Lung (tissue), 12 donors: ENCODE results near the gene SMARCA4. TPM values are rescaled to one million over a fixed set of nuclear protein-coding genes. Genes with fewer than 3 reads are reported as not detected.
"Not testable (repeated sequence)": the region's sequence is repeated elsewhere in the genome, so short reads cannot be mapped to it uniquely, and the experiment has no call there.

Experiments used
- ATAC-seq: fragments of 200-7000 bp; cut with Tn5 transposase; one replicate; pipeline ENCODE4 v1.9.1; 2020; ENCODE audit warnings: moderate number of reproducible peaks; ENCODE audit not compliant: insufficient read depth, low FRiP score
- DNase-seq, 3 donors: peaks; one replicate each; pipeline ENCODE4 v3.0.0-alpha.2; 2013 to 2017
- H3K27ac ChIP-seq, 2 donors: one replicate each; pipeline ENCODE4 v1.5.1; 2013; ENCODE audit warnings: mild to moderate bottlenecking in 2 of 2, moderate library complexity in 2 of 2, control low read depth in 1 of 2, inconsistent platforms in 1 of 2, low read depth in 1 of 2, low read length in 1 of 2
- H3K27me3 ChIP-seq, 3 donors: one replicate each; pipeline ENCODE4 v1.5.1; 2013; ENCODE audit warnings: low read length in 2 of 3; ENCODE audit not compliant: control insufficient read depth in 3 of 3, insufficient read depth in 3 of 3
- H3K36me3 ChIP-seq, 4 donors: one replicate each; pipeline ENCODE4 v1.5.1; 2013; ENCODE audit warnings: low read length in 4 of 4, mild to moderate bottlenecking in 1 of 4, moderate library complexity in 1 of 4; ENCODE audit not compliant: control insufficient read depth in 4 of 4, insufficient read depth in 4 of 4
- H3K4me1 ChIP-seq, 5 donors: one replicate each; pipeline ENCODE4 v1.5.1; 2013; ENCODE audit warnings: low read length in 5 of 5, mild to moderate bottlenecking in 2 of 5, moderate library complexity in 1 of 5; ENCODE audit not compliant: control insufficient read depth in 5 of 5, insufficient read depth in 5 of 5
- H3K4me3 ChIP-seq: one replicate; pipeline ENCODE4 v1.5.1; 2013; ENCODE audit warnings: mild to moderate bottlenecking, control low read depth, moderate library complexity
- H3K9ac ChIP-seq, 2 donors: one replicate each; pipeline ENCODE4 v1.5.1; 2013; ENCODE audit warnings: low read length in 2 of 2, control low read depth in 1 of 2; ENCODE audit not compliant: insufficient read depth in 1 of 2
- H3K9me3 ChIP-seq, 4 donors: one replicate each; pipeline ENCODE4 v1.5.1; 2013; ENCODE audit warnings: low read length in 3 of 4, mild to moderate bottlenecking in 1 of 4, moderate library complexity in 1 of 4; ENCODE audit not compliant: control insufficient read depth in 4 of 4, insufficient read depth in 3 of 4
- CTCF ChIP-seq: IDR thresholded peaks from 2 replicates; pipeline ENCODE4 v1.5.1; 2012; ENCODE audit warnings: mild to moderate bottlenecking; ENCODE audit errors: control extremely low read depth, extremely low read depth
- WGBS, 2 donors: extraction: QIAGEN DNeasy Blood & Tissue Kit; methylation state at CpG; one replicate each; pipeline ENCODE4 v1.1.7; 2013; 5-methylcytosine and 5-hydroxymethylcytosine counted together
- polyA plus RNA-seq, 2 donors: library from polyadenylated mRNA; stranded (reverse); fragments of 200-250 nt; gene quantifications; one replicate each; pipeline ENCODE4 v1.2.1, GENCODE V29; 2013
- total RNA-seq, 2 donors: library from RNA; depleted of rRNA in 1 of 2; stranded (reverse); fragments of >200 nt in 1 of 2; gene quantifications; one replicate each; pipeline ENCODE4 v1.2.1, GENCODE V29; 2014 to 2021
- donor health status: control.
- donor health status: control.
- donor health status: Bipolar disorder and iron deficiency.
- donor health status: healthy.
- donor health status: DM: yes; HTN: yes; CAD: no.

SMARCA4 gene
- total and polyA plus RNA-seq, 4 donors: 52.3 to 116 (median 91.1) TPM

GRCh38 chr19:11096210-11096841, 135.5 kb downstream of the SMARCA4 start:
- WGBS, 2 donors: 50 to 67% methylated on average over 10 of the region's 10 CpGs
- peak overlapping the region; percentile 43 to 93 for H3K27ac ChIP-seq
- no peak for TF ChIP-seq CTCF
- H3K9ac ChIP-seq: no peak overlapping the region
- no peak overlapping the region for H3K4me3 ChIP-seq
- ATAC-seq (no peak), DNase-seq (peak; percentile 67 to 92 (median 81))
- no peaks in the 10 kb centered on the region for H3K9me3 ChIP-seq
- H3K27me3 ChIP-seq: no peaks in the 10 kb centered on the region
- H3K4me1 ChIP-seq: peaks cover 3 to 27% (median 18%) of the 10 kb centered on the region in 5 donors
- H3K36me3 ChIP-seq: peaks cover 8 to 21% (median 14%) of the 10 kb centered on the region in 4 donors

- not testable (repeated sequence) for ATAC-seq, H3K9ac ChIP-seq, H3K4me3 ChIP-seq, H3K9me3 ChIP-seq, DNase-seq, H3K27me3 ChIP-seq
- Histone ChIP-seq H3K36me3 (peaks cover 8 to 22% (median 14%) of the 10 kb centered on the region in 4 donors), H3K27ac (peak overlapping the region in 1 of 2 donors; percentile 75), H3K4me1 (peaks cover 3 to 20% (median 10%) of the 10 kb centered on the region in 5 donors)
- WGBS, 2 donors: 85 to 89% methylated on average over 6 of the region's 6 CpGs
Measured at GRCh38 chr19:11097367-11097766, 136.5 kb downstream of the SMARCA4 start.

GRCh38 chr19:11098327-11098726, 137.5 kb downstream of the SMARCA4 start:
- H3K27me3 ChIP-seq: no peaks in the 10 kb centered on the region
- H3K9me3 ChIP-seq: no peaks in the 10 kb centered on the region
- DNase-seq (no peak), ATAC-seq (no peak)
- 96 to 98% methylated on average over 2 of the region's 2 CpGs for WGBS, 2 donors
- peaks cover 8 to 30% (median 14%) of the 10 kb centered on the region in 4 donors for H3K36me3 ChIP-seq
- peaks cover 3 to 20% (median 5%) of the 10 kb centered on the region in 5 donors for H3K4me1 ChIP-seq
- H3K4me3 ChIP-seq: no peak overlapping the region
- TF ChIP-seq CTCF: no peak
- no peak overlapping the region for H3K9ac ChIP-seq
- H3K27ac ChIP-seq: no peak overlapping the region

- Histone ChIP-seq H3K9me3 (no peaks in the 10 kb centered on the region), H3K9ac (no peak overlapping the region), H3K36me3 (peaks cover 8 to 29% (median 14%) of the 10 kb centered on the region in 4 donors), H3K4me3 (no peak overlapping the region), H3K4me1 (peaks cover 3 to 20% (median 5%) of the 10 kb centered on the region in 5 donors), H3K27ac (no peak overlapping the region), H3K27me3 (no peaks in the 10 kb centered on the region)
- ATAC-seq: no peak
- no peak for DNase-seq
- no peak for TF ChIP-seq CTCF
- 80 to 83% methylated on average over 3 of the region's 3 CpGs for WGBS, 2 donors
Measured at GRCh38 chr19:11098861-11099260, 138.0 kb downstream of the SMARCA4 start.
